Neural progenitor cell (in vitro differentiated cells): Measurements from ENCODE around the gene NINJ2.

Experiments used
- EZH2 ChIP-seq: fragments of 200-600 bp; sonication (generic); IDR thresholded peaks from 2 replicates; pipeline ENCODE4 v1.6.1; 2017; ENCODE audit warnings: antibody characterized with exemption, mild to moderate bottlenecking, moderate library complexity
- TF ChIP-seq, protein P1 (sequence below): fragments of 200-600 bp; sonication (generic); IDR thresholded peaks from 2 replicates; pipeline ENCODE4 v1.5.1; 2017; ENCODE audit warnings: antibody characterized with exemption, mild to moderate bottlenecking

DNA sequence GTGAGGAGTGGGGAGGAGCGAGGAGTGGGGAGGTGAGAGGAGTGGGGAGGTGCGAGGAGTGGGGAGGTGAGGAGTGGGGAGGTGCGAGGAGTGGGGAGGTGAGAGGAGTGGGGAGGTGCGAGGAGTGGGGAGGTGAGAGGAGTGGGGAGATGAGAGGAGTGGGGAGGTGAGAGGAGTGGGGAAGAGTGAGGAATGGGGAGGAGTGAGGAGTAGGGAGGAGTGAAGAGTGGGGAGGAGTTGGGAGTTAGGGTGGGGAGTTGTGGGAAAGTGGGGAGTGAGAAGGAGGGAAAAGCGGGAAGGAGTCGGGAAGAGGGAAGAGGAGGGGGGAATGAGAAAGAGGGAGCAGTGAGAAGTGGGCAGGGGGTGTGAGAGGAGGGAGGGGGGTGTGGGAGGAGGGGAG lies 117.4 kb downstream of the NINJ2 start:
- TF ChIP-seq EZH2 = no peak
- TF ChIP-seq, protein P1, sequence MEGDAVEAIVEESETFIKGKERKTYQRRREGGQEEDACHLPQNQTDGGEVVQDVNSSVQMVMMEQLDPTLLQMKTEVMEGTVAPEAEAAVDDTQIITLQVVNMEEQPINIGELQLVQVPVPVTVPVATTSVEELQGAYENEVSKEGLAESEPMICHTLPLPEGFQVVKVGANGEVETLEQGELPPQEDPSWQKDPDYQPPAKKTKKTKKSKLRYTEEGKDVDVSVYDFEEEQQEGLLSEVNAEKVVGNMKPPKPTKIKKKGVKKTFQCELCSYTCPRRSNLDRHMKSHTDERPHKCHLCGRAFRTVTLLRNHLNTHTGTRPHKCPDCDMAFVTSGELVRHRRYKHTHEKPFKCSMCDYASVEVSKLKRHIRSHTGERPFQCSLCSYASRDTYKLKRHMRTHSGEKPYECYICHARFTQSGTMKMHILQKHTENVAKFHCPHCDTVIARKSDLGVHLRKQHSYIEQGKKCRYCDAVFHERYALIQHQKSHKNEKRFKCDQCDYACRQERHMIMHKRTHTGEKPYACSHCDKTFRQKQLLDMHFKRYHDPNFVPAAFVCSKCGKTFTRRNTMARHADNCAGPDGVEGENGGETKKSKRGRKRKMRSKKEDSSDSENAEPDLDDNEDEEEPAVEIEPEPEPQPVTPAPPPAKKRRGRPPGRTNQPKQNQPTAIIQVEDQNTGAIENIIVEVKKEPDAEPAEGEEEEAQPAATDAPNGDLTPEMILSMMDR = no peak
